ENCODE results near the gene KPRP.

Gene KPRP

DNA sequence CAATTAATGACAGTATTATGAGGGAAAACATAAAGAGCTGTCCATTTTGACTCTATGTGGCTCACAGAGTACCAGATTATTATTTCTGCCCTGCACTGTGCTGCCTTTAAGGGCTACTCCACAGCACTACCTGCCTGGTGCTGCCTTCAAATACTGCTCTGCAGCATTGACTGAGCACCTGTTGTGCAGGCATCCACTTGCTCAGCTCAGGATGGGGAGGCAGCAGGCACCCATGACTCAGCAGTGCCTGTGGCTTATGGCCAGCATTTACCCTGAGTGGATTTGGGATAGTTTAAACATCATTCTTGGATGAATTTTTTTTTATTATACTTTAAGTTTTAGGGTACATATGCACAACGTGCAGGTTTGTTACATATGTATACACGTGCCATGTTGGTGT is 953 bp upstream of the KPRP start:
- TF ChIP-seq, protein P1, sequence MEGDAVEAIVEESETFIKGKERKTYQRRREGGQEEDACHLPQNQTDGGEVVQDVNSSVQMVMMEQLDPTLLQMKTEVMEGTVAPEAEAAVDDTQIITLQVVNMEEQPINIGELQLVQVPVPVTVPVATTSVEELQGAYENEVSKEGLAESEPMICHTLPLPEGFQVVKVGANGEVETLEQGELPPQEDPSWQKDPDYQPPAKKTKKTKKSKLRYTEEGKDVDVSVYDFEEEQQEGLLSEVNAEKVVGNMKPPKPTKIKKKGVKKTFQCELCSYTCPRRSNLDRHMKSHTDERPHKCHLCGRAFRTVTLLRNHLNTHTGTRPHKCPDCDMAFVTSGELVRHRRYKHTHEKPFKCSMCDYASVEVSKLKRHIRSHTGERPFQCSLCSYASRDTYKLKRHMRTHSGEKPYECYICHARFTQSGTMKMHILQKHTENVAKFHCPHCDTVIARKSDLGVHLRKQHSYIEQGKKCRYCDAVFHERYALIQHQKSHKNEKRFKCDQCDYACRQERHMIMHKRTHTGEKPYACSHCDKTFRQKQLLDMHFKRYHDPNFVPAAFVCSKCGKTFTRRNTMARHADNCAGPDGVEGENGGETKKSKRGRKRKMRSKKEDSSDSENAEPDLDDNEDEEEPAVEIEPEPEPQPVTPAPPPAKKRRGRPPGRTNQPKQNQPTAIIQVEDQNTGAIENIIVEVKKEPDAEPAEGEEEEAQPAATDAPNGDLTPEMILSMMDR (IDR thresholded peaks at IDR 0.05; ENCODE audit: extremely low read depth, missing control alignments): no peak
- no peak for DNase-seq (ENCODE audit: low spot score)

DNA sequence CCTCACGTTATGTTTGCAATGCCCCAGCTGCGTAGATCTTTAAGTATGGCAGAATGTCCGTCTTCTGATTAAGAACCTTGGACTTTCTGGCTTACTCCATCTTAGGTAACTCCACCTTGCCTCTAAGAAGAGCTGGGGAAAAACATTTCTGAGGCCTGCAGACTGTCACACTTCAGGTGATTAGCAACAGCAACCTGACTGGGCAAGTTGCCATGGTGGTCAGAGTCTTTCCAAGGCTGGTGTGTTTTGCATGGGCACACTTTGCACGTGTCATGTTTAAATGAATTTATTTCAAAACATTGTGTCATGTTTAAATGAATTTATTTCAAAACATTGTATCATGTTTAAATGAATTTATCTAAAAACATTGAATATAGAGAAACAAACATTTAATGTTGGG is 811 bp downstream of the KPRP start:
- TF ChIP-seq, protein P1 (IDR thresholded peaks at IDR 0.05; ENCODE audit: extremely low read depth, missing control alignments): no peak
- DNase-seq (ENCODE audit: low spot score): no peak

DNA sequence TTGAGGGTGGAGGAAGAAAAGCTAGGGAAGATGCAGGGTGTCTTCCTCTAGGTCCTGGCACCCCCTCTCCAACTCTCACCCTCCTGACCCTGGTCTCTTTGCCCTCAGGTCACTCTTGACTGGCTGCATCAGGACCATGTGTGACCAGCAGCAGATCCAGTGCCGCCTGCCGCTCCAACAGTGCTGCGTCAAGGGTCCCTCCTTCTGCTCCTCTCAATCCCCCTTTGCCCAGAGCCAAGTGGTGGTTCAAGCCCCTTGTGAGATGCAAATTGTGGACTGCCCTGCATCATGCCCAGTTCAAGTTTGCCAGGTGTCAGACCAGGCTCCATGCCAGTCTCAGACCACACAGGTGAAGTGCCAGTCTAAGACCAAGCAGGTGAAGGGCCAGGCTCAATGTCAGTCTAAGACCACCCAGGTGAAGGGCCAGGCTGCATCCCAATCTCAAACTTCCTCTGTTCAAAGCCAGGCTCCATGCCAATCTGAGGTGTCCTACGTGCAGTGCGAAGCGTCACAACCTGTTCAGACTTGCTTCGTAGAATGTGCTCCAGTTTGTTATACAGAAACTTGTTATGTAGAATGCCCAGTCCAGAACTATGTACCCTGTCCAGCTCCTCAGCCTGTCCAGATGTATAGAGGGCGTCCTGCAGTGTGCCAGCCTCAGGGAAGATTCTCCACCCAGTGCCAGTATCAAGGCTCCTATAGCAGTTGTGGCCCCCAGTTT is 1.8 kb downstream of the KPRP start:
- TF ChIP-seq, protein P1 (IDR thresholded peaks at IDR 0.05; ENCODE audit: extremely low read depth, missing control alignments): no peak
- DNase-seq (ENCODE audit: low spot score): no peak

DNA sequence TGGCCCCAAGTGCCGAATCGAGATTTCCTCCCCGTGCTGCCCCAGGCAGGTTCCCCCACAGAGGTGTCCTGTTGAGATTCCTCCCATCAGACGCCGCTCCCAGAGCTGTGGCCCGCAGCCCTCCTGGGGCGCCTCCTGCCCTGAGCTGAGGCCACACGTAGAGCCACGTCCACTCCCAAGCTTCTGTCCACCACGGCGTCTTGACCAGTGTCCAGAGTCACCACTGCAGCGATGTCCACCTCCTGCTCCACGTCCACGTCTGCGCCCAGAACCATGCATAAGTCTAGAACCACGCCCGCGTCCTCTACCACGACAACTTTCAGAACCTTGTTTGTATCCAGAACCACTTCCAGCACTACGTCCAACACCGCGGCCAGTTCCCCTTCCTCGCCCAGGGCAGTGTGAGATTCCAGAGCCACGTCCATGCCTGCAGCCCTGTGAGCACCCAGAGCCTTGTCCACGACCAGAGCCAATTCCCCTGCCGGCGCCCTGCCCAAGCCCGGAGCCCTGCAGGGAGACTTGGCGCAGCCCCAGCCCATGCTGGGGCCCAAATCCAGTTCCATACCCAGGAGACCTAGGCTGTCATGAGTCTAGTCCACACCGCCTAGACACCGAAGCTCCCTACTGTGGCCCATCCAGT is 2.8 kb downstream of the KPRP start:
- TF ChIP-seq, protein P1 (IDR thresholded peaks at IDR 0.05; ENCODE audit: extremely low read depth, missing control alignments): no peak
- DNase-seq (ENCODE audit: low spot score): no peak

DNA sequence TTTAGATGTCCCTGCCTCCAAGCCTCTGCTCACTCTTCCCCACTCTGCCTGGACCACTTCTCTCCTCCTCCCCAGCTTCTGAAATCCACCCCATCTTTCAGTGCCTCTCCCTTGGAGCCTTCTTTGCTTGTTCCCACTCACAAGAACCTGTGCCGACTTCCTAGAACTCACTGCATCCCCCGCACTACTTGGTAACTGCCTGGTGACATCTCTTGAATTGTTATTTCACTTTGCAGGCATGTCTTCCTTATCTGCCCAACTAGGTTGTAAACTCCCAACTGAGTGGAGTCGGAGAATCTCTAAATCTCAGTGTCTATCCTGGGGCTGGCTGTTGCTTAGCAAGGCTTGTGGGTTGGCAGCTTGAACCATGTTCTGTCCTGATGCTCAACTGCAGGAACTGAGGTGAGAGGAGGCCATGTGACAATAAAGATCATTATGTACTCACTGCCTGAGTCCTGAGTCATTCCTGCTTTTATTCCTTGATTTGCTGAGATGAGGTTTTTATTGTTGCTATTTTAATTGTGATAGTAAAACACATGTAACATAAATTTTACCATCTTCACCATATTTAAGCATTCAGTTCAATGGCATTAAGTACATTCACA is 3.9 kb downstream of the KPRP start:
- no peak for DNase-seq (ENCODE audit: low spot score)
- TF ChIP-seq, protein P1 (IDR thresholded peaks at IDR 0.05; ENCODE audit: extremely low read depth, missing control alignments): no peak

DNA sequence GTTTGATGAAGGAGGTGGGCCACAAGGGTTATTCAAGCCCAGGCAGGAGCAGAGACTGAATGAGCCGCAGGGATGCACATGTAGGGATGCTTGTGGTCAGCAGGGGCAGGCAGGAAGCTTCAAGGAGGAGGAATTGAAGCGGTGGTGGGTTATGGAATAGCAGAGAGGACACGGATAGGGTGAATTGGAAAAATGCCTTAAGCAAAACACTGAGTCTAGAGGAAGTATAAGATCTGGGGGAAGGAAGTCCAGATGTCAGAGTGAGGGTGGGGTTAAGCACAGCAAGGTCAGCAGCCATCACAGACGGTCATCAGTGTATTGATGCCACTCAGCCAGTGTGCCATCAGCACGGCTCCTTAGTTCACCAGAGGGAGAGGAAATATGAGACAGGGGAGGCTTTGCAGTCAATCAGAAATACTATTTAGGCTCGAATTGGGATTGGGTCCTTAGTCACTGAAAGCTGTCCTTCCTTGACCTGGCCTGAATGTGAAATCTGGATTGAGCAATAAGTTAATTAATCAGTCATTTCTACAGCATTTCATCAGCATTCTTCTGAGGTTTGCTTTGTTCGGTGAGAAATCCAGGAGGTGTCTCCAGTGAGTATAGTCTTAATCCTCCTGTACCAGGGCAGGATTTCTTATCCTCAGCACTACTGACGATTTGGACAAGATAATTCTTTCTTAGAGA is 11.2 kb downstream of the KPRP start:
- DNase-seq (ENCODE audit: low spot score): no peak
- TF ChIP-seq, protein P1 (IDR thresholded peaks at IDR 0.05; ENCODE audit: extremely low read depth, missing control alignments): no peak

DNA sequence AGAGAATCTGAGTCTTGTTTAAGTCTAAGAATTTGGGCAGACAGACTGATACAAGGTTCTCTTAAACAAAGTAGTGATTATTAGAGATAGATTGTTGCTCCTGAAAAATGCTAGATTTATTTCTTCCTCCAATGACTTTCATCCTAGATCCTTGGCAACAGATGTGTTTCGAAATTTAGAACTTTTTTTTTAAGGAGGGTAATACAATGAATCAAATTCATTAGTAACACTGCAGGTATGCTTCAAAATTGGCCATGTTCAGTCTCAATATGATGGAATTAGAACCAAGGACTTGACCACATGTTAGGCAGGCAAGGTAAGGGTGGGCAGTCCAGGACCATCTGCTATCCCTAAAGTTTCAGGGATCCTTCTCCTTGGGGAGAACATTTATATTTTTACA is 12.6 kb downstream of the KPRP start:
- DNase-seq (ENCODE audit: low spot score): no peak
- TF ChIP-seq, protein P1 (IDR thresholded peaks at IDR 0.05; ENCODE audit: extremely low read depth, missing control alignments): no peak
